ENCODE measurements around the gene OTOS. TPM values are rescaled to one million over a fixed set of nuclear protein-coding genes. Genes with fewer than 3 reads are reported as not detected.

OTOS gene
- total and polyA plus RNA-seq, 4 donors = not detected

- no peaks in the 10 kb centered on the region for H3K4me1 ChIP-seq (ENCODE audit: control insufficient read depth in 5 of 5, insufficient read depth in 5 of 5, low read length in 5 of 5)
- H3K27ac ChIP-seq (ENCODE audit: low read depth in 1 of 2, low read length in 1 of 2) = no peak overlapping the region
- TF ChIP-seq CTCF (IDR thresholded peaks at IDR 0.05; ENCODE audit: control extremely low read depth, extremely low read depth) = no peak
- ATAC-seq (ENCODE audit: insufficient read depth, low FRiP score) (no peak), DNase-seq (no peak)
- H3K9ac ChIP-seq (ENCODE audit: insufficient read depth in 1 of 2, low read length in 2 of 2) = no peak overlapping the region
- H3K9me3 ChIP-seq (ENCODE audit: control insufficient read depth in 4 of 4, insufficient read depth in 3 of 4, low read length in 3 of 4) = peaks cover 0 to 7% (median 0%) of the 10 kb centered on the region in 4 donors
- H3K4me3 ChIP-seq = no peak overlapping the region
- peaks cover 9 to 36% (median 23%) of the 10 kb centered on the region in 4 donors for H3K36me3 ChIP-seq (ENCODE audit: control insufficient read depth in 4 of 4, insufficient read depth in 4 of 4, low read length in 4 of 4)
- no peaks in the 10 kb centered on the region for H3K27me3 ChIP-seq (ENCODE audit: control insufficient read depth in 3 of 3, insufficient read depth in 3 of 3, low read length in 2 of 3)
- WGBS, 2 donors = 89 to 96% methylated on average over 10 of the region's 10 CpGs
Observed at GRCh38 chr2:240126731-240127130, 13.7 kb downstream of the OTOS start.

- Histone ChIP-seq H3K9me3 (ENCODE audit: control insufficient read depth in 4 of 4, insufficient read depth in 3 of 4, low read length in 3 of 4) (peaks cover 0 to 7% (median 0%) of the 10 kb centered on the region in 4 donors), H3K27me3 (ENCODE audit: control insufficient read depth in 3 of 3, insufficient read depth in 3 of 3, low read length in 2 of 3) (peaks cover 0 to 2% (median 0%) of the 10 kb centered on the region in 3 donors), H3K4me1 (ENCODE audit: control insufficient read depth in 5 of 5, insufficient read depth in 5 of 5, low read length in 5 of 5) (no peaks in the 10 kb centered on the region), H3K4me3 (no peak overlapping the region), H3K27ac (ENCODE audit: low read depth in 1 of 2, low read length in 1 of 2) (no peak overlapping the region), H3K36me3 (ENCODE audit: control insufficient read depth in 4 of 4, insufficient read depth in 4 of 4, low read length in 4 of 4) (peaks cover 9 to 29% (median 18%) of the 10 kb centered on the region in 4 donors), H3K9ac (ENCODE audit: insufficient read depth in 1 of 2, low read length in 2 of 2) (no peak overlapping the region)
- ATAC-seq (ENCODE audit: insufficient read depth, low FRiP score) (no peak), DNase-seq (no peak)
- 95 to 97% methylated on average over 14 of the region's 14 CpGs for WGBS, 2 donors
- TF ChIP-seq CTCF (IDR thresholded peaks at IDR 0.05; ENCODE audit: control extremely low read depth, extremely low read depth) = no peak
Observed at GRCh38 chr2:240125742-240126141, 14.7 kb downstream of the OTOS start.

- Histone ChIP-seq H3K9ac (ENCODE audit: insufficient read depth in 1 of 2, low read length in 2 of 2) (no peak overlapping the region), H3K4me1 (ENCODE audit: control insufficient read depth in 5 of 5, insufficient read depth in 5 of 5, low read length in 5 of 5) (no peaks in the 10 kb centered on the region), H3K9me3 (ENCODE audit: control insufficient read depth in 4 of 4, insufficient read depth in 3 of 4, low read length in 3 of 4) (peaks cover 0 to 7% (median 0%) of the 10 kb centered on the region in 4 donors), H3K27me3 (ENCODE audit: control insufficient read depth in 3 of 3, insufficient read depth in 3 of 3, low read length in 2 of 3) (peaks cover 0 to 2% (median 0%) of the 10 kb centered on the region in 3 donors), H3K27ac (ENCODE audit: low read depth in 1 of 2, low read length in 1 of 2) (no peak overlapping the region), H3K4me3 (no peak overlapping the region), H3K36me3 (ENCODE audit: control insufficient read depth in 4 of 4, insufficient read depth in 4 of 4, low read length in 4 of 4) (peaks cover 0 to 18% (median 16%) of the 10 kb centered on the region in 4 donors)
- DNase-seq (no peak), ATAC-seq (ENCODE audit: insufficient read depth, low FRiP score) (no peak)
- 88 to 100% methylated on average over 8 of the region's 8 CpGs for WGBS, 2 donors
- no peak for TF ChIP-seq CTCF (IDR thresholded peaks at IDR 0.05; ENCODE audit: control extremely low read depth, extremely low read depth)
Observed at GRCh38 chr2:240124651-240125030, 15.8 kb downstream of the OTOS start.
